ENCODE results near the gene KANK2. TPM values are rescaled to one million over a fixed set of nuclear protein-coding genes. Genes with fewer than 3 reads are reported as not detected.

KANK2 gene
- total and polyA plus RNA-seq, 4 donors, result 56.3 to 270 (median 97.7) TPM

DNA sequence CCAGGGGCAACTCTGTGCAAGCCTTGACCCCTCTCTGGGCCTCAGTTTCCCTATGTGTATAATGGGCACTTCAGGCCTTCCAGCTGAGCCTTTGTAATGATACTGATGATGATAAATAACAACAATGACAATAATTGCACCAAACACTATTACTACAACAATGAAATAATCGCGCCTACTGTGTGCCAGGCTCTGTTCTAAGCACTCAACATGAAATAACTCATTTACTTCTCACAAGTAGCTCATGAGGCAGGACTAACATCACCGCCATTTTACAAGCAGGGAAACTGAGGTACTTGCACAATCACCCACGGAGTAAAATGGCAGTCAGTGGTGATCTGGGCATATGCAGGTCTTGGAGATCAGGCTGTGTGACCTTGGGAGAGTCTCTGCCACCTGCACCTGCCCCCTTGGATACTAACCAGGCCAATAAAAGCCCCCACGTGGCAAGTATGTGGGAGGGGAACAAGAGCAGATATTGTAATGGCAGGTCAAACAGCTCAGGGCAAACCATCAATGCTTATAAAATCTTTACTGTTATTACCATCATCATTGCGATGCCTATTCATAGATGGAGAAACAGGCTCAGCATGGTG is 41.5 kb upstream of the KANK2 start:
- Histone ChIP-seq H3K4me3 (ENCODE audit: low read depth, low read length) (no peak overlapping the region), H3K4me1 (ENCODE audit: control insufficient read depth, insufficient read depth, low read length) (peaks cover 9% of the 10 kb centered on the region), H3K27me3 (ENCODE audit: control insufficient read depth, insufficient read depth, low read length) (no peaks in the 10 kb centered on the region), H3K36me3 (ENCODE audit: control insufficient read depth, insufficient read depth, low read length) (peaks cover 62% of the 10 kb centered on the region), H3K27ac (ENCODE audit: low read depth, low read length) (no peak overlapping the region), H3K9me3 (ENCODE audit: control insufficient read depth, insufficient read depth, low read length) (no peaks in the 10 kb centered on the region)
- WGBS (ENCODE audit: insufficient coverage), result 97% methylated on average over 5 of the region's 6 CpGs
- no peak for DNase-seq (ENCODE audit: low read depth in 4 of 6, low spot score in 6 of 6)

DNA sequence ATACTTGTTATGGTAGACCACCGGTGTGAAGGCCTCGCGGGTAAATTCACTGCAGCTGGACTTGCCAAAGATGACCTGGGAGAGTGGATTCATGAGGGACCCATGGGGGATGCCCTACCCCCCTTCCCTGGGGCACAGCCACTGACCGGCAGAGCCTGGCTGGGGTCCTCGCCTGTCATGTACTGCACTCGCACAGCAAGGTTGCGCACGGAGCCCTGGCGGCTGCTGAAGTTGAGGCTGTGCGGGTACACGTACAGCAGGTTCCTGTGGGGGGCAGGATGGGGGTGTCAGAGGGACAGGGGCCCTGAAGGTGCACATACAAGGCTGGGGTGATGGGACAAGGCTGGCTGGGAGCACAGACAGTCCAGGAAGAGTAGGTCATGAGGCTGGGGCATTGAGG is 40.7 kb upstream of the KANK2 start:
- peaks cover 57% of the 10 kb centered on the region for H3K36me3 ChIP-seq (ENCODE audit: control insufficient read depth, insufficient read depth, low read length)
- peaks cover under 1% of the 10 kb centered on the region for H3K4me1 ChIP-seq (ENCODE audit: control insufficient read depth, insufficient read depth, low read length)
- no peak for DNase-seq (ENCODE audit: low read depth in 4 of 6, low spot score in 6 of 6)
- no peaks in the 10 kb centered on the region for H3K27me3 ChIP-seq (ENCODE audit: control insufficient read depth, insufficient read depth, low read length)
- no peaks in the 10 kb centered on the region for H3K9me3 ChIP-seq (ENCODE audit: control insufficient read depth, insufficient read depth, low read length)
- H3K27ac ChIP-seq (ENCODE audit: low read depth, low read length), result no peak overlapping the region
- 90% methylated on average over 11 of the region's 11 CpGs for WGBS (ENCODE audit: insufficient coverage)
- no peak overlapping the region for H3K4me3 ChIP-seq (ENCODE audit: low read depth, low read length)

DNA sequence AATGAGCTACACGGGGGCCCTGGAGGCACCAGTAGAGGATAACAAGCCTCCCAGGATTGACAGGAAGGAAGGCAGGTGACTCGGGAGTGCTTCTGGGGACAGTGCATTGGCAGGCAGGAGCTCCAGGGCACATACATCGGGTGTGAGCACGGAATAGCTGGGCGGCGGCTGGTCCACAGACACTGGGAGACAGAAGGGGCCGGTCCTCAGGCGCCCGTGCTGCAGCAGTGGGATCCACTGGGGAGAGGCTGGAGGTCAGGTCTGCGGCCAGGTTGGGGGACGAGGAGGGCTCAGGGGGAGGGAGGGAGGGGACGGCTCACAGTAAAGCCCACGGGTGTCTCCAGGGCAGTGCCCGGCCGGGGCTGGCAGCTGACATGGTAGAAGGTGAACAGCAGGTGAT is 40.0 kb upstream of the KANK2 start:
- H3K27ac ChIP-seq (ENCODE audit: low read depth, low read length), result no peak overlapping the region
- DNase-seq (ENCODE audit: low read depth in 4 of 6, low spot score in 6 of 6), result no peak
- WGBS (ENCODE audit: insufficient coverage), result 83% methylated on average over 12 of the region's 15 CpGs
- H3K4me1 ChIP-seq (ENCODE audit: control insufficient read depth, insufficient read depth, low read length), result no peaks in the 10 kb centered on the region
- H3K4me3 ChIP-seq (ENCODE audit: low read depth, low read length), result no peak overlapping the region
- H3K27me3 ChIP-seq (ENCODE audit: control insufficient read depth, insufficient read depth, low read length), result no peaks in the 10 kb centered on the region
- H3K36me3 ChIP-seq (ENCODE audit: control insufficient read depth, insufficient read depth, low read length), result peaks cover 54% of the 10 kb centered on the region
- no peaks in the 10 kb centered on the region for H3K9me3 ChIP-seq (ENCODE audit: control insufficient read depth, insufficient read depth, low read length)

DNA sequence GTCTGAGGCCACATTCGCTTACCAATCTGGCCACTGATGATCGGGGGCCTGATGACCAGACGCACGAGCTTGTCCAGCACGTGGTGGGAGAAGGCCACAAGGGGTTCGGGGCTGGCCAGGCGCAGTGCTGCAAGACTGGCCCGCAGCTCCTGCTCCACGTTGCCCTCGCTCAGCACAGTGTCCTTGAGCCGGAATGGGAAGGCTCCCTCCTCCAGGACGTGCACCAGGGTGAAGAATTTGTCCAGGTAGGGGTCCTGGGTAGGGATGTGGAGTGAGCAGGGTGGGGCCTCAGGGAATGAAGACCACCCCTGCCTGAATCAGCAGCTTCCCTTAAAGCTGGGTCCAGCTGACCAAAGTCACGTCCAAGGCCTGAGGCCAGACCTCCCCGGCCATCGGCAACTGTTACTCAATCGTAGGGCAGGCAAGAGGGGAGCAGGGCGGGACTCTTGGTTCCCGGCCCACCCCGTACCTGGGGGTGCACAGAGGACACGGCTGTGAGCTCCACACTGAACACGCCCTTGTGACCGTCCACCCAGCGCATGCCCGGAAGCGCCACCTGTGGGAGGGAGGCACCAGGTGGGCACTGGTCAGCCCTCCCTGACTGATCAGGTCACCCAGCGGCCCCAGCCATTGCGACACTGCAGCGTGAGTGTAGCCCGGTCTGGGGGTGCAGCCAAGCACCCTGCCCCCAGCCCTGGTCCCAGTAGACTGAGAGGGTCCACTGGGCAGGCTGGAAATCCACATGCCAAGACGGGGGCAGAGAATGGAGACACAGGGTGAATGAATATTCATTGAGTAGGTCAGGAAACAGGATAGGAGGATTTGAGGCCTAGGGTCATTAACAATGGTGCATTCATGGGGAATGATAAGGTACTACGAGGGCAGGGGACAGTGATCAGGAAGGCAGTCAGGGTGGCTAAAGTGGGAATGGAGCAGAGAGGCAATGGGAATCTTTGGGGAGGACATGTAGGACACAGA is 39.3 kb upstream of the KANK2 start:
- H3K9me3 ChIP-seq (ENCODE audit: control insufficient read depth, insufficient read depth, low read length), result no peaks in the 10 kb centered on the region
- DNase-seq (ENCODE audit: low read depth in 4 of 6, low spot score in 6 of 6), result no peak
- no peak overlapping the region for H3K27ac ChIP-seq (ENCODE audit: low read depth, low read length)
- no peaks in the 10 kb centered on the region for H3K4me1 ChIP-seq (ENCODE audit: control insufficient read depth, insufficient read depth, low read length)
- no peaks in the 10 kb centered on the region for H3K27me3 ChIP-seq (ENCODE audit: control insufficient read depth, insufficient read depth, low read length)
- peaks cover 54% of the 10 kb centered on the region for H3K36me3 ChIP-seq (ENCODE audit: control insufficient read depth, insufficient read depth, low read length)
- H3K4me3 ChIP-seq (ENCODE audit: low read depth, low read length), result no peak overlapping the region
- 90% methylated on average over 31 of the region's 31 CpGs for WGBS (ENCODE audit: insufficient coverage)

DNA sequence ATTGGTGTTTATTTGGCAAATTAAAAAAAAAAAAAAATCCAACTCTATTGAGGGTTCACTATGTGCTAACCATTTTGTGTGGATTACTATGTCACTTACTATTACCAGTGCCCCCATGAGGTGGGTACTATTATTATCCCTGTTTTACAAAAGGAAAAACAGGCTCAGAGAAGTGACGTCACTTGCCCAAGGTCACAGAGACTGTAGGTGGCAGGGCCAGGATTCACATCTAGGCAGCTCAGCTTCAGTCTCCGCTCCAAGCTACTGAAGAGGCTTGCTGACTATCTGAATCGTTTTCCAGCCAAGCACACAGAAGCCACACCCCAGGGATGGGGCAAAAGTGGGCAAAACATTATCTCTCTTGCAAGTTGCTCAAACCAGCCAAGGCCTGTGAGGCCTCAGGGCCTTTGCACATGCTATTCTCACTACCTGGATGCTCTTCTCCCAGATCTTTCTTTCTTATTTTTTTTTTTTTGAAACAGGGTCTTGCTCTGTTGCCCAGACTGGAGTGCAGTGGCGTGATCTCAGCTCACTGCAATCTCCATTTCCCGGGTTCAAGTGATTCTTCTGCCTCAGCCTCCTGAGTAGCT is 37.2 kb upstream of the KANK2 start:
- 90% methylated on average over 4 of the region's 5 CpGs for WGBS (ENCODE audit: insufficient coverage)
- DNase-seq (ENCODE audit: low read depth in 4 of 6, low spot score in 6 of 6), result no peak
- Histone ChIP-seq H3K9me3 (ENCODE audit: control insufficient read depth, insufficient read depth, low read length) (no peaks in the 10 kb centered on the region), H3K27me3 (ENCODE audit: control insufficient read depth, insufficient read depth, low read length) (no peaks in the 10 kb centered on the region), H3K4me1 (ENCODE audit: control insufficient read depth, insufficient read depth, low read length) (no peaks in the 10 kb centered on the region), H3K27ac (ENCODE audit: low read depth, low read length) (no peak overlapping the region), H3K4me3 (ENCODE audit: low read depth, low read length) (no peak overlapping the region), H3K36me3 (ENCODE audit: control insufficient read depth, insufficient read depth, low read length) (peaks cover 50% of the 10 kb centered on the region)

DNA sequence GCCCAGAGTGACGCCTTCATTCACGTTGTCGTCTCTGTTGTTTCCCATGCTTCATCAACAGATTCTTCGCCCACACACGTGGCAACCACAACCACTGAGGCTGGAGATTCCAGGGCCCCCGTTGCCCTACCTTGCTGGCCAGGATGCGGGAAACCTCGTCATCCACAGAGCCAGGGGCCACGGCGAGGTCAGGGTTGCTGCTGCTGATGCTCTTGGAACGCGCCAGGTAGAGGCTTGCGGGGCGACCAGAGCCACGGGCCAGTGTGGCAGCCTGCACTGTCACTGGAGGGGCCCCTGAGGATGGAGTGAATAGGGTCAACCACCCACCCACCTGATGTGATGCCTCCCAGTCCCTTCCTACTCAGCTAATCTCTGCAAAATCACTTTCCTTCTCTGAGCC is 35.7 kb upstream of the KANK2 start:
- peaks cover 50% of the 10 kb centered on the region for H3K36me3 ChIP-seq (ENCODE audit: control insufficient read depth, insufficient read depth, low read length)

DNA sequence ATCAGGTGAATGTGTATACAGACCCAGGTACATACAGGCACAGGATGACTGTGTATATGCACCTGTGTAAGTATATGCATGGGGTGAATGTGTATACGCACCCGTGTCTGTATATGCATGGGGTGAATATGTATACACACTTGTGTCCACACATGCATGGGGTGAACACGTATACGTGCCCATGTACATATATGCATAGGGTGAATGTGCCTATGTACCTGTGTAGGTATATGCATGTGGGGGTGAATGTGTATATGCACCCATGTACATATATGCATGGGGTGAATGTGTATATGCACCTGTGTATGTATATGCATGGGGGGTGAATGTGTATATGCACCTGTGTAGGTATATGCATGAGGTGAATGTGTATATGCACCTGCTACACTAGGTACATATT is 35.2 kb upstream of the KANK2 start:
- H3K4me3 ChIP-seq (ENCODE audit: low read depth, low read length), result no peak overlapping the region
- peak in 1 of 6 donors; percentile 27 for DNase-seq (ENCODE audit: low read depth in 4 of 6, low spot score in 6 of 6)
- no peak overlapping the region for H3K27ac ChIP-seq (ENCODE audit: low read depth, low read length)
- H3K4me1 ChIP-seq (ENCODE audit: control insufficient read depth, insufficient read depth, low read length), result no peaks in the 10 kb centered on the region
- peaks cover 46% of the 10 kb centered on the region for H3K36me3 ChIP-seq (ENCODE audit: control insufficient read depth, insufficient read depth, low read length)
- WGBS (ENCODE audit: insufficient coverage), result 95% methylated on average over 4 of the region's 4 CpGs
- H3K27me3 ChIP-seq (ENCODE audit: control insufficient read depth, insufficient read depth, low read length), result no peaks in the 10 kb centered on the region
- no peaks in the 10 kb centered on the region for H3K9me3 ChIP-seq (ENCODE audit: control insufficient read depth, insufficient read depth, low read length)

More for the DNA sequence above, 35.7 kb upstream of the KANK2 start:
- H3K27ac ChIP-seq (ENCODE audit: low read depth, low read length), result no peak overlapping the region
- H3K4me1 ChIP-seq (ENCODE audit: control insufficient read depth, insufficient read depth, low read length), result no peaks in the 10 kb centered on the region
- H3K4me3 ChIP-seq (ENCODE audit: low read depth, low read length), result no peak overlapping the region
- no peaks in the 10 kb centered on the region for H3K27me3 ChIP-seq (ENCODE audit: control insufficient read depth, insufficient read depth, low read length)
- no peaks in the 10 kb centered on the region for H3K9me3 ChIP-seq (ENCODE audit: control insufficient read depth, insufficient read depth, low read length)
- 93% methylated on average over 15 of the region's 15 CpGs for WGBS (ENCODE audit: insufficient coverage)
- DNase-seq (ENCODE audit: low read depth in 4 of 6, low spot score in 6 of 6), result no peak

DNA sequence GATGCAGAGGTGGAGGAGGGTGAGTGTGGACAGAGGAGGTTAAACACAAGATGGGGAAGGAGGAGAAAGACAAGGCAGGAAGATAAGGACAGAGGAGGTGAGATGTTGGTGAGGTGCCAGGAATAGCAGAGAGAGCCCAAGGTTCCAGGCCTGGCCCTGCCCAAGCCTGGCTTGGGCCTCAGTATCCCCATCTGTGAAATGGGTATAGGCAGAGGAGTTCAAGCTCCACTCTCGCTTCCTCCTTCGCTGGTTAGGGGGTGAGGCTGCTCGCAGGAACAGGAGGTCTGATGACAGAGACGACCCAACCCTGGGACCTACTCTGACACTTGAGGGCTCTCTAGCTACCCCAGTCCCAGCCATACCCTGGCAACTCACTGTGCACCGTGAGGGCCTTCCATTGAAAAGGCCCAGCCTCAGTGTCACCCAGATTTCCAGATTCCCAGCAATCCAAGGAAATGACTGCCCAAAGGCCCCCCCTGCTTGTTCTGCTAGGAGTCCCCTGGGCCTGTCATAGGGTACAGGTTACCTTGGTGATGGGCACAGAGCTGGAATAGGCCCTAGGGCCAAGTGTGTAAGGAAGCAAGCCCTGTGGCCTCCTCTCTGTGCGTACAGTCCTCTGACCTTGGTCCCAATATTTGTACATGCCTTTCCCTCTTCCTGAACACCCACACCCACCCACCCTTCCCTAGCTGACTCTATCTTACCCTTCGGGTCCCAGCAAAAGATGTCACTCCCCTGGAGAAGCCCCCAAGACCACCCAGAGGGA is 33.5 kb upstream of the KANK2 start:
- H3K36me3 ChIP-seq (ENCODE audit: control insufficient read depth, insufficient read depth, low read length), result peaks cover 34% of the 10 kb centered on the region
- WGBS (ENCODE audit: insufficient coverage), result 85% methylated on average over 5 of the region's 7 CpGs

DNA sequence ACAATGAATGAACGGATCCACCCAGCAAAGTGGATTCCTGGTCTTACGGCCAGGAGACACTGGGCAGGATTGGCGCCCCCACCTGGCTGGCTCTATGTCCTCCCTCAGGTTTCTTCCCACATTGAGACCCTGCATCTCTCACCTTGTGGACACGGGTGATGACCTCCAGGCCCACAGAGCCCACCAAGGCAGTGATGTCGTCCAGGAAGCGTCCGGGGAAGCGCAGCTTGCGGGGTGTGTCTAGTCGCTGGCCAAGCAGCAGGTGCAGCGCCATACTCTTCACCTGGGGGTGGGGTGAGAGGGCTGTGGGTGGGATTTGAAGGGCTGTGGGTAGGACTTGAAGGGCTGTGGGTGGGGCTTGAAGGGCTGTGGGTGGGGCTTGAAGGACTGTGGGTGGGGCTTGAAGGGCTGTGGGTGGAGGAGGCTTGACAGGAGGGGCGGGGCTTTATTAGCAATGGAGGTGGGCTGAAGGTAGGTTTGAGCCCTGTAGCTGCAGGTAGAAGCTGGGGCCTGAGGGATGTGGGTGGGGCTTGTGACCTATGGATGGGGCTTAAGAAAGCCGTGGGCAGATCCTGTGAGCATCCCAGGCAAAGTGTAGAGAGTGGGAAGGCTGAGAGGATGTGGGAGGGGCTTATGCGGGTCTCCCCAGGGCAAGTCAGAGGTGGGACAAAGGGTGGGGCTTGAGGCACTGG is 30.0 kb upstream of the KANK2 start:
- Histone ChIP-seq H3K9me3 (ENCODE audit: control insufficient read depth, insufficient read depth, low read length) (no peaks in the 10 kb centered on the region), H3K4me1 (ENCODE audit: control insufficient read depth, insufficient read depth, low read length) (no peaks in the 10 kb centered on the region), H3K36me3 (ENCODE audit: control insufficient read depth, insufficient read depth, low read length) (peaks cover 32% of the 10 kb centered on the region), H3K27ac (ENCODE audit: low read depth, low read length) (no peak overlapping the region), H3K4me3 (ENCODE audit: low read depth, low read length) (no peak overlapping the region), H3K27me3 (ENCODE audit: control insufficient read depth, insufficient read depth, low read length) (no peaks in the 10 kb centered on the region)
- 78% methylated on average over 14 of the region's 14 CpGs for WGBS (ENCODE audit: insufficient coverage)
- no peak for DNase-seq (ENCODE audit: low read depth in 4 of 6, low spot score in 6 of 6)

More for the DNA sequence above, 33.5 kb upstream of the KANK2 start:
- no peaks in the 10 kb centered on the region for H3K27me3 ChIP-seq (ENCODE audit: control insufficient read depth, insufficient read depth, low read length)
- H3K27ac ChIP-seq (ENCODE audit: low read depth, low read length), result no peak overlapping the region
- H3K9me3 ChIP-seq (ENCODE audit: control insufficient read depth, insufficient read depth, low read length), result no peaks in the 10 kb centered on the region
- H3K4me3 ChIP-seq (ENCODE audit: low read depth, low read length), result no peak overlapping the region
- H3K4me1 ChIP-seq (ENCODE audit: control insufficient read depth, insufficient read depth, low read length), result no peaks in the 10 kb centered on the region
- no peak for DNase-seq (ENCODE audit: low read depth in 4 of 6, low spot score in 6 of 6)

All from spinal cord (tissue), 10 donors.